NT2/D1 (cell line): ENCODE data around the gene TSPAN14.

Experiments used
- DNase-seq: peaks from one replicate; pipeline ENCODE4 v3.0.0-alpha.2; 2011; ENCODE audit warnings: low read depth, low spot score
- H3K27me3 ChIP-seq: 2 replicates; pipeline ENCODE4 v1.6.0; 2011; ENCODE audit warnings: mild to moderate bottlenecking; ENCODE audit not compliant: insufficient read length, insufficient read depth
- H3K36me3 ChIP-seq: 2 replicates; pipeline ENCODE4 v1.6.1; 2011; ENCODE audit warnings: mild to moderate bottlenecking, low read length, mixed read lengths; ENCODE audit not compliant: insufficient read depth, insufficient read length
- H3K4me1 ChIP-seq: 2 replicates; pipeline ENCODE4 v1.5.1; 2011; ENCODE audit not compliant: insufficient read depth, insufficient read length
- H3K4me3 ChIP-seq: 2 replicates; pipeline ENCODE4 v1.5.1; 2011; ENCODE audit warnings: low read depth; ENCODE audit not compliant: insufficient read length
- H3K9ac ChIP-seq: 2 replicates; pipeline ENCODE4 v1.6.0; 2011; ENCODE audit warnings: low read depth; ENCODE audit not compliant: insufficient read length
- H3K9me3 ChIP-seq: 2 replicates; pipeline ENCODE4 v1.5.1; 2011; ENCODE audit warnings: mild to moderate bottlenecking, low read length; ENCODE audit not compliant: insufficient read depth
- SUZ12 ChIP-seq: IDR thresholded peaks from 2 replicates; pipeline ENCODE4 v1.6.1; 2011; ENCODE audit not compliant: insufficient read length, insufficient read depth; ENCODE audit errors: extremely low read depth
- YY1 ChIP-seq: IDR thresholded peaks from 2 replicates; pipeline ENCODE4 v1.6.1; 2011; ENCODE audit not compliant: insufficient read length, insufficient read depth
- ZNF274 ChIP-seq: IDR thresholded peaks from 2 replicates; pipeline ENCODE4 v1.6.1; 2011; ENCODE audit warnings: mild to moderate bottlenecking, low read depth, low read length

TSPAN14 gene

GRCh38 chr10:80452640-80453039 is 1.5 kb upstream of the TSPAN14 start:
- TF ChIP-seq ZNF274, result no peak
- H3K27me3 ChIP-seq, result no peaks in the 10 kb centered on the region
- H3K9me3 ChIP-seq, result peaks cover 9% of the 10 kb centered on the region; the same call in 1 of the 2 replicates
- peaks cover 11% of the 10 kb centered on the region for H3K36me3 ChIP-seq
- H3K9ac ChIP-seq, result no peak overlapping the region
- H3K4me3 ChIP-seq, result no peak overlapping the region
- H3K4me1 ChIP-seq, result peaks cover 8% of the 10 kb centered on the region
- no peak for DNase-seq

GRCh38 chr10:80453056-80453841 is 861 bp upstream of the TSPAN14 start:
- Histone ChIP-seq H3K4me3 (peak overlapping the region; percentile 55), H3K9ac (peak overlapping the region; percentile 77), H3K4me1 (peaks cover 8% of the 10 kb centered on the region), H3K36me3 (peaks cover 11% of the 10 kb centered on the region), H3K27me3 (no peaks in the 10 kb centered on the region), H3K9me3 (peaks cover 9% of the 10 kb centered on the region; the same call in 1 of the 2 replicates)
- DNase-seq, result no peak
- no peak for TF ChIP-seq YY1
- no peak for TF ChIP-seq SUZ12
- TF ChIP-seq ZNF274, result no peak

DNA sequence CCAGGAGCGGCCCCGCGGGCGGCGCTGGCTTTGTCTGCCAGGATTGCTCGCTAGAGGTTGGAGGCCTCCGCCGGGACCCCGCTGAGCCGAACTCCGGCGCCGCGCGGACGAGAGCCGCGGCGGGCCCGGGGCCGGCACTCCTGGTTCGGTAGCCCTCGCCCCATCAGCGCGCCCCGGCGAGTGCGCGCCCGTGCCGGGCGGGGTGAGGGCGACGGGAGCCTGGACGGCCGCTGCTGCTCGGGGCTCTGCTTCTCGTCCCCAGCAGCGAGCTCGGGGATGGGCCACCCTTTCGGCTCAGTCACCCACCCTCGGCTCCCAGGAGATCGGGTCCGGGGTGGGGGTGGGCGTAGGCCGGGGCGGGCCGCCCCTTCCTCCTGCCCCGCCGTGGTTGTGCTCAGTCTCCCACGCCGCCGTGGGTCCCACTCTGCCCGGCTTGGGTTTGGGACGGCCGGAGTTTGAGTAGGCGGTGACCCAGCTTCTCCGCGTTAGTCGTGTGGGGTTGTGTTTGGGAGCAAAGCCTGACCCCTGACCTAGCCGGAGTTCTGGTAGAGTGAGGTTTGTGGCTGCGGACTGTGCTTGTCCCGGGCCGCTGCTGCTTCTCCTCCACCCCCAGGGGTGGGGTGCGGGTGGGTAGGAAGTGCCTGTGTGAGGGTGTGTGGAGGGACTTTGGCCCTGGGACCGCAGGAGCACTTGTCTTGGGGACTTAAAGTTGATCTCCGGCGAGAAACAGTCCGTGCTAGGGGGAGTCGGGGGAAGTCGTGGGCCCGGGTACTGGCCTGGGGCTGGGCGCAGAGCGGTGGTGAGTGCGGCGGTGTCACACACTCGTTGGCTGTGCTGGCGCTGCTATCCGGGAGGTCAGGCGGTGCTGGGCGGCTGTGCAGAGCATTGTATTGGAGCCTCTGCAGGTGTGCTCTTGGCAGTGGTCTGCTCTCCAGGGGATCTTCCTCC is 677 bp downstream of the TSPAN14 start:
- no peaks in the 10 kb centered on the region for H3K27me3 ChIP-seq
- peaks cover 11% of the 10 kb centered on the region for H3K36me3 ChIP-seq
- H3K4me1 ChIP-seq, result peaks cover 8% of the 10 kb centered on the region
- H3K4me3 ChIP-seq, result peak overlapping the region; percentile 65
- peak overlapping the region; percentile 86 for H3K9ac ChIP-seq
- DNase-seq, result no peak
- peaks cover 9% of the 10 kb centered on the region; the same call in 1 of the 2 replicates for H3K9me3 ChIP-seq
- TF ChIP-seq YY1 (no peak), ZNF274 (no peak), SUZ12 (no peak)

- TF ChIP-seq ZNF274 (no peak), YY1 (no peak), SUZ12 (no peak)
- peak overlapping the region; percentile 86 for H3K9ac ChIP-seq
- DNase-seq, result no peak
Measured at GRCh38 chr10:80455461-80456349, 1.6 kb downstream of the TSPAN14 start.

GRCh38 chr10:80457554-80458262 is 3.6 kb downstream of the TSPAN14 start:
- TF ChIP-seq SUZ12, result no peak
- TF ChIP-seq YY1, result no peak
- no peak for TF ChIP-seq ZNF274
- Histone ChIP-seq H3K9me3 (no peaks in the 10 kb centered on the region), H3K4me3 (no peak overlapping the region), H3K9ac (no peak overlapping the region), H3K36me3 (peaks cover 11% of the 10 kb centered on the region), H3K4me1 (peaks cover 8% of the 10 kb centered on the region), H3K27me3 (no peaks in the 10 kb centered on the region)
- no peak for DNase-seq

More at GRCh38 chr10:80455461-80456349, 1.6 kb downstream of the TSPAN14 start:
- H3K27me3 ChIP-seq, result no peaks in the 10 kb centered on the region
- H3K9me3 ChIP-seq, result peaks cover 9% of the 10 kb centered on the region; the same call in 1 of the 2 replicates
- peaks cover 11% of the 10 kb centered on the region for H3K36me3 ChIP-seq
- peak overlapping the region; percentile 65 for H3K4me3 ChIP-seq
- peaks cover 8% of the 10 kb centered on the region for H3K4me1 ChIP-seq

- no peak overlapping the region for H3K9ac ChIP-seq
- TF ChIP-seq SUZ12, result no peak
- no peak for TF ChIP-seq YY1
- no peak for TF ChIP-seq ZNF274
- peaks cover 11% of the 10 kb centered on the region for H3K36me3 ChIP-seq
- DNase-seq, result no peak
- H3K9me3 ChIP-seq, result no peaks in the 10 kb centered on the region
- H3K4me1 ChIP-seq, result peaks cover 8% of the 10 kb centered on the region
- H3K4me3 ChIP-seq, result no peak overlapping the region
- no peaks in the 10 kb centered on the region for H3K27me3 ChIP-seq
Measured at GRCh38 chr10:80458263-80458625, 4.1 kb downstream of the TSPAN14 start.
